ENCODE data around the gene TIAM2.

- no peak for TF ChIP-seq CTCF (conservative IDR thresholded peaks at IDR 0.05; ENCODE audit: low read depth, low read length)
- TF ChIP-seq EZH2 (IDR thresholded peaks at IDR 0.05; ENCODE audit: borderline replicate concordance, low read depth, low read length, poor library complexity, severe bottlenecking): no peak
These were observed 34.7 kb upstream of the TIAM2 start for GRCh38 chr6:154960299-154960843.

All from A673 (cell line).